Tibial artery (tissue), 4 donors: ENCODE data around the gene AIG1.

ENCODE experiments used
- DNase-seq, 2 donors: peaks; one replicate each; pipeline ENCODE4 v3.0.0-alpha.2; 2019
- H3K27ac ChIP-seq, 2 donors: fragments of 200-600 bp; sonication (generic) in 1 of 2; 1 replicate in 1 of 2; 2 replicates in 1 of 2; pipeline ENCODE4 v1.5.1; 2018 to 2019; ENCODE audit warnings: mild to moderate bottlenecking in 1 of 2
- H3K27me3 ChIP-seq, 2 donors: fragments of 200-600 bp; sonication (generic) in 1 of 2; one replicate each; pipeline versions ENCODE4 v1.5.1 to v1.6.0; 2016 to 2019
- H3K36me3 ChIP-seq, 3 donors: fragments of 200-600 bp; sonication (generic) in 2 of 3; one replicate each; pipeline ENCODE4 v1.5.1; 2016 to 2019; ENCODE audit warnings: mild to moderate bottlenecking in 2 of 3
- H3K4me1 ChIP-seq, 4 donors: fragments of 200-600 bp; sonication (generic) in 2 of 4; 1 replicate in 3 of 4; 2 replicates in 1 of 4; pipeline ENCODE4 v1.5.1; 2016 to 2019
- H3K4me3 ChIP-seq, 2 donors: fragments of 200-600 bp; sonication (generic) in 1 of 2; 1 replicate in 1 of 2; 2 replicates in 1 of 2; pipeline ENCODE4 v1.5.1; 2018 to 2019; ENCODE audit warnings: mild to moderate bottlenecking in 2 of 2
- H3K9me3 ChIP-seq, 3 donors: fragments of 200-600 bp; sonication (generic) in 1 of 3; one replicate each; pipeline ENCODE4 v1.5.1; 2016 to 2019
- CTCF ChIP-seq, 2 experiments: fragments of 200-600 bp in 1 of 2; fragments of 450-650 bp in 1 of 2; IDR thresholded peaks; one replicate each; pipeline ENCODE4 v1.5.1; 2017 to 2019; ENCODE audit warnings: antibody characterized with exemption in 2 of 2, mild to moderate bottlenecking in 1 of 2, moderate library complexity in 1 of 2
- intact Hi-C: fragments of 100-400 bp; cut with DNase I; formaldehyde crosslinking; loops from one replicate; pipeline ENCODE4 v1.15.0; 2023; ENCODE audit warnings: low total_unique reads

The AIG1 gene

GRCh38 chr6:143251288-143251687 lies 190.6 kb downstream of the AIG1 start:
- Histone ChIP-seq H3K9me3 (no peaks in the 10 kb centered on the region), H3K4me1 (peaks cover 0 to 5% (median 0%) of the 10 kb centered on the region in 4 donors), H3K4me3 (no peak overlapping the region), H3K36me3 (no peaks in the 10 kb centered on the region), H3K27ac (no peak overlapping the region), H3K27me3 (no peaks in the 10 kb centered on the region)
- DNase-seq = no peak
- TF ChIP-seq CTCF (IDR thresholded peaks at IDR 0.05) = no peak
- intact Hi-C loops = no loop called here

- H3K27me3 ChIP-seq = no peaks in the 10 kb centered on the region
- TF ChIP-seq CTCF (IDR thresholded peaks at IDR 0.05) = no peak
- H3K36me3 ChIP-seq = no peaks in the 10 kb centered on the region
- H3K9me3 ChIP-seq = no peaks in the 10 kb centered on the region
- no peak for DNase-seq
- intact Hi-C loops = no loop called here
- H3K27ac ChIP-seq = no peak overlapping the region
- H3K4me3 ChIP-seq = no peak overlapping the region
- no peaks in the 10 kb centered on the region for H3K4me1 ChIP-seq
Measured at GRCh38 chr6:143252961-143253360, 192.3 kb downstream of the AIG1 start.

- no peak overlapping the region for H3K4me3 ChIP-seq
- TF ChIP-seq CTCF (IDR thresholded peaks at IDR 0.05) = no peak
- DNase-seq = no peak
- H3K9me3 ChIP-seq = no peaks in the 10 kb centered on the region
- no peaks in the 10 kb centered on the region for H3K4me1 ChIP-seq
- intact Hi-C loops = no loop called here
- no peaks in the 10 kb centered on the region for H3K27me3 ChIP-seq
- no peaks in the 10 kb centered on the region for H3K36me3 ChIP-seq
- no peak overlapping the region for H3K27ac ChIP-seq
Measured at GRCh38 chr6:143253586-143253985, 192.9 kb downstream of the AIG1 start.

- Histone ChIP-seq H3K9me3 (no peaks in the 10 kb centered on the region), H3K27ac (no peak overlapping the region), H3K36me3 (no peaks in the 10 kb centered on the region), H3K27me3 (no peaks in the 10 kb centered on the region), H3K4me1 (no peaks in the 10 kb centered on the region), H3K4me3 (no peak overlapping the region)
- no peak for TF ChIP-seq CTCF (IDR thresholded peaks at IDR 0.05)
- no peak for DNase-seq
- intact Hi-C loops = no loop called here
Measured at GRCh38 chr6:143258945-143259344, 198.3 kb downstream of the AIG1 start.

- H3K27ac ChIP-seq = no peak overlapping the region
- DNase-seq = no peak
- H3K9me3 ChIP-seq = no peaks in the 10 kb centered on the region
- H3K36me3 ChIP-seq = no peaks in the 10 kb centered on the region
- intact Hi-C loops = no loop called here
- H3K4me3 ChIP-seq = no peak overlapping the region
- H3K27me3 ChIP-seq = no peaks in the 10 kb centered on the region
- no peak for TF ChIP-seq CTCF (IDR thresholded peaks at IDR 0.05)
- no peaks in the 10 kb centered on the region for H3K4me1 ChIP-seq
Measured at GRCh38 chr6:143260857-143261256, 200.2 kb downstream of the AIG1 start.

DNA sequence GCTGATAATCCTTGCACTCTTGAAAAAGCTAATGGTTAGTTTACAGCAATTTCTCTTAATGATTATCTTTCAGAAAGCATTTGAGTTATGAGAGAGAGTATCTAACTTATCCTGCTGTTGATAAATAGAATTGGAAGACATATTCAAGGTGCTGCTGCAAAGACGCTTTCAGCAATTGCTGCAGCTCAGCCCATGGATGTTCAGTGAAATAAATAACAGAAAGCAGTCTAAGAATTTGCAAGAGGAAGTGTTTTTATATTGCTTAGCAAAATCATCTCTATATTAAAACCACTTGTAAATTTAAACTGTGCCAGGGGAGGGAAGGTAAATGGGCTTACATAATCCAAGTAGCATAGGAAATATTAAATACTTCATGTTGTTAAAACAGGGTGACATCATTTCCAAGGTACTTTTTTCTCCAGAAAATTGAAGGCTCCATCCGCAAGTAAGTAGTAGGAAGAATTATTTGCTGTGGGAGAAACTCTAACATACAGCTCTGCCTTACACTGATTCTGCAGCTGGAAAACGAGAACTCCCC lies 201.3 kb downstream of the AIG1 start:
- Histone ChIP-seq H3K27me3 (no peaks in the 10 kb centered on the region), H3K36me3 (no peaks in the 10 kb centered on the region), H3K27ac (no peak overlapping the region), H3K4me3 (no peak overlapping the region), H3K9me3 (no peaks in the 10 kb centered on the region), H3K4me1 (no peaks in the 10 kb centered on the region)
- TF ChIP-seq CTCF (IDR thresholded peaks at IDR 0.05) = no peak
- intact Hi-C loops = no loop called here
- DNase-seq = no peak
